GM18858 (cell line): ENCODE data around the gene KLHL30.

Experiments
- ATAC-seq: cut with Tn5 transposase; IDR thresholded peaks from one replicate; pipeline ENCODE4 v1.9.1; 2021; ENCODE audit not compliant: unreplicated experiment

The KLHL30 gene

GRCh38 chr2:238130111-238130695 is 8.3 kb upstream of the KLHL30 start:
- no peak for ATAC-seq

GRCh38 chr2:238130696-238131628 is 7.5 kb upstream of the KLHL30 start:
- ATAC-seq = no peak

- no peak for ATAC-seq
These were observed 6.6 kb upstream of the KLHL30 start for GRCh38 chr2:238131761-238132462.

GRCh38 chr2:238132463-238133450 is 5.7 kb upstream of the KLHL30 start:
- ATAC-seq = no peak

GRCh38 chr2:238133499-238134392 is 4.7 kb upstream of the KLHL30 start:
- no peak for ATAC-seq

GRCh38 chr2:238134393-238134785 is 4.1 kb upstream of the KLHL30 start:
- no peak for ATAC-seq

- no peak for ATAC-seq
These were observed 2.8 kb upstream of the KLHL30 start for GRCh38 chr2:238135601-238136150.

- no peak for ATAC-seq
These were observed 1.5 kb upstream of the KLHL30 start for GRCh38 chr2:238136820-238137537.

- ATAC-seq = no peak
These were observed 583 bp upstream of the KLHL30 start for GRCh38 chr2:238137885-238138284.

- ATAC-seq = no peak
These were observed 950 bp downstream of the KLHL30 start for GRCh38 chr2:238139196-238140039.

GRCh38 chr2:238140040-238140439 is 1.6 kb downstream of the KLHL30 start:
- no peak for ATAC-seq

- no peak for ATAC-seq
These were observed 2.5 kb downstream of the KLHL30 start for GRCh38 chr2:238140721-238141540.

- ATAC-seq = no peak
These were observed 3.3 kb downstream of the KLHL30 start for GRCh38 chr2:238141541-238142318.

GRCh38 chr2:238142382-238143205 is 4.1 kb downstream of the KLHL30 start:
- no peak for ATAC-seq

- ATAC-seq = no peak
These were observed 4.9 kb downstream of the KLHL30 start for GRCh38 chr2:238143239-238143951.
